Measurements from ENCODE around the gene TMED9.
"Not testable (repeated sequence)": the region's sequence is repeated elsewhere in the genome, so short reads cannot be mapped to it uniquely, and the experiment has no call there.

Gene TMED9

GRCh38 chr5:177557041-177557647 lies 34.9 kb upstream of the TMED9 start:
- no peaks in the 10 kb centered on the region for H3K9me2 ChIP-seq (ENCODE audit: low read depth, low read length)
- H4K20me1 ChIP-seq (ENCODE audit: insufficient read depth, low read length): no peaks in the 10 kb centered on the region
- no peak overlapping the region for H3K4me3 ChIP-seq (ENCODE audit: low read depth, low read length, poor library complexity, severe bottlenecking)
- no peak overlapping the region for H2AFZ ChIP-seq (ENCODE audit: low read length)
- H3K27me3 ChIP-seq (ENCODE audit: insufficient read depth, low read length): no peaks in the 10 kb centered on the region
- no peaks in the 10 kb centered on the region for H3F3A ChIP-seq (ENCODE audit: insufficient read depth, low read length)
- H3K4me1 ChIP-seq (ENCODE audit: insufficient read depth, low read length, severe bottlenecking): peaks cover 25% of the 10 kb centered on the region
- peaks cover 7% of the 10 kb centered on the region; the same call in 1 of the 2 replicates for H3K36me3 ChIP-seq (ENCODE audit: insufficient read depth, low read length)
- TF ChIP-seq CTCF (IDR thresholded peaks at IDR 0.05; ENCODE audit: low read length) (no peak), EZH2 (IDR thresholded peaks at IDR 0.05; ENCODE audit: borderline replicate concordance, low read length) (no peak)
- H3K9me3 ChIP-seq (ENCODE audit: low read length): no peaks in the 10 kb centered on the region
- H3K9ac ChIP-seq (ENCODE audit: low read length): no peak overlapping the region
- no peak overlapping the region for H3K4me2 ChIP-seq (ENCODE audit: low read length)
- H3K27ac ChIP-seq (ENCODE audit: low read depth, low read length, poor library complexity, severe bottlenecking): no peak overlapping the region
- H3K79me2 ChIP-seq (ENCODE audit: insufficient read depth, low read length): peaks cover 19% of the 10 kb centered on the region

DNA sequence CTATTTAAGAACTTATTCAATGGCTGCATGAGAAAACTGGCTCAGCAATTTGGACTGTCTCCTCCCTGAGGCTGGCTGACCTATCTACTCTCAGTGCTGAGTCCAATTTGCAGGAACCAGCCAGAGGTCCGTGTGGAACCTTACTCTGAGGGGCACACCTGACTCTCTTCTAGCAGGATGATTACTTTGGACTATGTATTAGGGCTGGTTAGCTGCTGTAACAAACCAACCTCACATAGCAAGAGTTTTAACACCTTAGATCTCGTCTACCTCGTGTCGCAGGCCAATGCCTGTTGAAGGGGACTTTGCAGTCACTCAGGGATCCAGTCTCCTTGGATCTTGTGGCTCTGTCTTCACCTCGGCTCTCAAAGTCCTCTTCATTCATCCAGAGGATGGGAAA lies 34.2 kb upstream of the TMED9 start:
- H3K9me2 ChIP-seq (ENCODE audit: low read depth, low read length): no peaks in the 10 kb centered on the region
- peaks cover under 1% of the 10 kb centered on the region; the same call in 1 of the 2 replicates for H3K36me3 ChIP-seq (ENCODE audit: insufficient read depth, low read length)
- TF ChIP-seq EZH2 (IDR thresholded peaks at IDR 0.05; ENCODE audit: borderline replicate concordance, low read length) (no peak), CTCF (IDR thresholded peaks at IDR 0.05; ENCODE audit: low read length) (no peak)
- H3F3A ChIP-seq (ENCODE audit: insufficient read depth, low read length): no peaks in the 10 kb centered on the region
- H3K4me1 ChIP-seq (ENCODE audit: insufficient read depth, low read length, severe bottlenecking): peaks cover 18% of the 10 kb centered on the region
- H3K9me3 ChIP-seq (ENCODE audit: low read length): no peaks in the 10 kb centered on the region
- H3K4me2 ChIP-seq (ENCODE audit: low read length): no peak overlapping the region
- H3K27me3 ChIP-seq (ENCODE audit: insufficient read depth, low read length): no peaks in the 10 kb centered on the region
- H3K4me3 ChIP-seq (ENCODE audit: low read depth, low read length, poor library complexity, severe bottlenecking): no peak overlapping the region
- H4K20me1 ChIP-seq (ENCODE audit: insufficient read depth, low read length): no peaks in the 10 kb centered on the region
- H3K79me2 ChIP-seq (ENCODE audit: insufficient read depth, low read length): peaks cover 12% of the 10 kb centered on the region
- no peak overlapping the region for H3K9ac ChIP-seq (ENCODE audit: low read length)
- no peak overlapping the region for H2AFZ ChIP-seq (ENCODE audit: low read length)
- no peak overlapping the region for H3K27ac ChIP-seq (ENCODE audit: low read depth, low read length, poor library complexity, severe bottlenecking)

DNA sequence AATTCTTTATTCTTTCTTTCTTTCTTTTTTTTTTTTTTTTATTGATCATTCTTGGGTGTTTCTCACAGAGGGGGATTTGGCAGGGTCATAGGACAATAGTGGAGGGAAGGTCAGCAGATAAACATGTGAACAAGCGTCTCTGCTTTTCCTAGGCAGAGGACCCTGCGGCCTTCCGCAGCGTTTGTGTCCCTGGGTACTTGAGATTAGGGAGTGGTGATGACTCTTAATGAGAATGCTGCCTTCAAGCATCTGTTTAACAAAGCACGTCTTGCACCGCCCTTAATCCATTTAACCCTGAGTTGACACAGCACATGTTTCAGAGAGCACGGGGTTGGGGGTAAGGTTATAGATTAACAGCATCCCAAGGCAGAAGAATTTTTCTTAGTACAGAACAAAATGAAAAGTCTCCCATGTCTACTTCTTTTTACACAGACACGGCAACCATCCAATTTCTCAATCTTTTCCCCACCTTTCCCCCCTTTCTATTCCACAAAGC lies 32.5 kb upstream of the TMED9 start:
- not testable (repeated sequence) for H4K20me1 ChIP-seq (ENCODE audit: insufficient read depth, low read length); H3K9ac ChIP-seq (ENCODE audit: low read length); H3K4me3 ChIP-seq (ENCODE audit: low read depth, low read length, poor library complexity, severe bottlenecking); H3K4me2 ChIP-seq (ENCODE audit: low read length); H3K36me3 ChIP-seq (ENCODE audit: insufficient read depth, low read length); H3K27ac ChIP-seq (ENCODE audit: low read depth, low read length, poor library complexity, severe bottlenecking); H3K9me2 ChIP-seq (ENCODE audit: low read depth, low read length); H2AFZ ChIP-seq (ENCODE audit: low read length); H3F3A ChIP-seq (ENCODE audit: insufficient read depth, low read length); H3K9me3 ChIP-seq (ENCODE audit: low read length); H3K27me3 ChIP-seq (ENCODE audit: insufficient read depth, low read length); H3K4me1 ChIP-seq (ENCODE audit: insufficient read depth, low read length, severe bottlenecking); H3K79me2 ChIP-seq (ENCODE audit: insufficient read depth, low read length)

- no peak overlapping the region for H2AFZ ChIP-seq (ENCODE audit: low read length)
- no peaks in the 10 kb centered on the region for H3F3A ChIP-seq (ENCODE audit: insufficient read depth, low read length)
- H4K20me1 ChIP-seq (ENCODE audit: insufficient read depth, low read length): no peaks in the 10 kb centered on the region
- no peaks in the 10 kb centered on the region; the same call in 1 of the 2 replicates for H3K27me3 ChIP-seq (ENCODE audit: insufficient read depth, low read length)
- no peaks in the 10 kb centered on the region for H3K4me1 ChIP-seq (ENCODE audit: insufficient read depth, low read length, severe bottlenecking)
- no peak overlapping the region for H3K9ac ChIP-seq (ENCODE audit: low read length)
- no peak overlapping the region for H3K4me2 ChIP-seq (ENCODE audit: low read length)
- no peak overlapping the region for H3K27ac ChIP-seq (ENCODE audit: low read depth, low read length, poor library complexity, severe bottlenecking)
- no peak overlapping the region for H3K4me3 ChIP-seq (ENCODE audit: low read depth, low read length, poor library complexity, severe bottlenecking)
- H3K36me3 ChIP-seq (ENCODE audit: insufficient read depth, low read length): no peaks in the 10 kb centered on the region
- no peaks in the 10 kb centered on the region for H3K9me3 ChIP-seq (ENCODE audit: low read length)
- no peaks in the 10 kb centered on the region for H3K9me2 ChIP-seq (ENCODE audit: low read depth, low read length)
- TF ChIP-seq CTCF (IDR thresholded peaks at IDR 0.05; ENCODE audit: low read length) (no peak), EZH2 (IDR thresholded peaks at IDR 0.05; ENCODE audit: borderline replicate concordance, low read length) (no peak)
- no peaks in the 10 kb centered on the region for H3K79me2 ChIP-seq (ENCODE audit: insufficient read depth, low read length)
Observed at GRCh38 chr5:177565046-177565445, 27.0 kb upstream of the TMED9 start.
